ENCODE data around the gene TIAL1. TPM values are rescaled to one million over a fixed set of nuclear protein-coding genes. Genes with fewer than 3 reads are reported as not detected.

Gene TIAL1
- total RNA-seq, 3 donors from 2014 or later = 73.3 to 110 (median 76.4) TPM

- H3K9me3 ChIP-seq = peaks cover 0 to 7% of the 10 kb centered on the region in 2 donors
- no peaks in the 10 kb centered on the region for H3K4me1 ChIP-seq
- TF ChIP-seq POLR2AphosphoS5 (IDR thresholded peaks at IDR 0.05) (no peak), CTCF (IDR thresholded peaks at IDR 0.05) (no peak), POLR2A (IDR thresholded peaks at IDR 0.05) (no peak)
- DNase-seq (ENCODE audit: low spot score in 2 of 2) = no peak
- no peak overlapping the region for H3K27ac ChIP-seq
- H3K27me3 ChIP-seq = no peaks in the 10 kb centered on the region
- no peaks in the 10 kb centered on the region for H3K36me3 ChIP-seq
- H3K4me3 ChIP-seq = no peak overlapping the region
- intact Hi-C loops (cut with DNase I; ENCODE audit: low total_unique reads) = no loop called here
These were observed 45.9 kb upstream of the TIAL1 start for GRCh38 chr10:119642556-119643111.

- Histone ChIP-seq H3K27me3 (no peaks in the 10 kb centered on the region), H3K4me3 (no peak overlapping the region), H3K9me3 (peaks cover 0 to 7% of the 10 kb centered on the region in 2 donors), H3K27ac (no peak overlapping the region), H3K36me3 (no peaks in the 10 kb centered on the region), H3K4me1 (no peaks in the 10 kb centered on the region)
- no peak for TF ChIP-seq POLR2AphosphoS5 (IDR thresholded peaks at IDR 0.05)
- TF ChIP-seq POLR2A (IDR thresholded peaks at IDR 0.05) = no peak
- no peak for TF ChIP-seq CTCF (IDR thresholded peaks at IDR 0.05)
- intact Hi-C loops (cut with DNase I; ENCODE audit: low total_unique reads) = no loop called here
- DNase-seq (ENCODE audit: low spot score in 2 of 2) = no peak
These were observed 44.2 kb upstream of the TIAL1 start for GRCh38 chr10:119640875-119641526.

GRCh38 chr10:119640384-119640783, 43.6 kb upstream of the TIAL1 start:
- DNase-seq (ENCODE audit: low spot score in 2 of 2) = no peak
- TF ChIP-seq CTCF (IDR thresholded peaks at IDR 0.05) (no peak), POLR2A (IDR thresholded peaks at IDR 0.05) (no peak), POLR2AphosphoS5 (IDR thresholded peaks at IDR 0.05) (no peak)
- H3K27me3 ChIP-seq = no peaks in the 10 kb centered on the region

GRCh38 chr10:119638982-119639381, 42.2 kb upstream of the TIAL1 start:
- TF ChIP-seq CTCF (IDR thresholded peaks at IDR 0.05) (no peak), POLR2A (IDR thresholded peaks at IDR 0.05) (no peak), POLR2AphosphoS5 (IDR thresholded peaks at IDR 0.05) (no peak)
- H3K27ac ChIP-seq = no peak overlapping the region
- no peaks in the 10 kb centered on the region for H3K4me1 ChIP-seq
- DNase-seq (ENCODE audit: low spot score in 2 of 2) = no peak
- intact Hi-C loops (cut with DNase I; ENCODE audit: low total_unique reads) = no loop called here
- no peaks in the 10 kb centered on the region for H3K36me3 ChIP-seq
- H3K9me3 ChIP-seq = no peaks in the 10 kb centered on the region
- no peaks in the 10 kb centered on the region for H3K27me3 ChIP-seq
- H3K4me3 ChIP-seq = no peak overlapping the region

More at GRCh38 chr10:119640384-119640783, 43.6 kb upstream of the TIAL1 start:
- Histone ChIP-seq H3K9me3 (peaks cover 0 to 7% of the 10 kb centered on the region in 2 donors), H3K4me1 (no peaks in the 10 kb centered on the region), H3K27ac (no peak overlapping the region), H3K36me3 (no peaks in the 10 kb centered on the region), H3K4me3 (no peak overlapping the region)
- intact Hi-C loops (cut with DNase I; ENCODE audit: low total_unique reads) = no loop called here

GRCh38 chr10:119637631-119638030, 40.9 kb upstream of the TIAL1 start:
- H3K36me3 ChIP-seq = no peaks in the 10 kb centered on the region
- no peaks in the 10 kb centered on the region for H3K27me3 ChIP-seq
- H3K4me1 ChIP-seq = no peaks in the 10 kb centered on the region
- intact Hi-C loops (cut with DNase I; ENCODE audit: low total_unique reads) = no loop called here
- no peak for DNase-seq (ENCODE audit: low spot score in 2 of 2)
- no peak overlapping the region for H3K27ac ChIP-seq
- no peak overlapping the region for H3K4me3 ChIP-seq
- TF ChIP-seq POLR2AphosphoS5 (IDR thresholded peaks at IDR 0.05) (no peak), CTCF (IDR thresholded peaks at IDR 0.05) (no peak), POLR2A (IDR thresholded peaks at IDR 0.05) (no peak)
- no peaks in the 10 kb centered on the region for H3K9me3 ChIP-seq

Measured in breast epithelium (tissue), 4 donors.